Measurements from ENCODE around the gene TBXA2R.
"Not testable (repeated sequence)": the region's sequence is repeated elsewhere in the genome, so short reads cannot be mapped to it uniquely, and the experiment has no call there.

TBXA2R gene

DNA sequence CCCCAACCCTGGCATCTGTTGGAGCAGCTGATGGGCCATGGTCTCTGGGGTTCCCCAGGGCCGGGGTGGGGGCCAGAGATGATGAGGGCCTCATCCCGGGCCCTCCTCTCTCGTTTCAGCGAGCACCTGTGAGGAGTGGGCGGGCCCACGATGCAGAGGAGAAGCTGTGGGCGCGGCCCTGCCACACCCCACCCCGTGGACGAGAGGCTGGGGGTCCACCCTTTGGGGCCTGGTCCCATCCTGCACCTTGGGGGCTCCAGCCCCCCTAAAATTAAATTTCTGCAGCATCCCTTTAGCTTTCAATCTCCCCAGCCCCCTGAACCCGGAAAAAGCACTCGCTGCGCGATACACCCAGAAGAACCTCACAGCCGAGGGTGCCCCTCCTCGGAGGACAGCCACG, 28.3 kb downstream of the TBXA2R start:
- DNase-seq (ENCODE audit: low read depth in 2 of 2): no peak

DNA sequence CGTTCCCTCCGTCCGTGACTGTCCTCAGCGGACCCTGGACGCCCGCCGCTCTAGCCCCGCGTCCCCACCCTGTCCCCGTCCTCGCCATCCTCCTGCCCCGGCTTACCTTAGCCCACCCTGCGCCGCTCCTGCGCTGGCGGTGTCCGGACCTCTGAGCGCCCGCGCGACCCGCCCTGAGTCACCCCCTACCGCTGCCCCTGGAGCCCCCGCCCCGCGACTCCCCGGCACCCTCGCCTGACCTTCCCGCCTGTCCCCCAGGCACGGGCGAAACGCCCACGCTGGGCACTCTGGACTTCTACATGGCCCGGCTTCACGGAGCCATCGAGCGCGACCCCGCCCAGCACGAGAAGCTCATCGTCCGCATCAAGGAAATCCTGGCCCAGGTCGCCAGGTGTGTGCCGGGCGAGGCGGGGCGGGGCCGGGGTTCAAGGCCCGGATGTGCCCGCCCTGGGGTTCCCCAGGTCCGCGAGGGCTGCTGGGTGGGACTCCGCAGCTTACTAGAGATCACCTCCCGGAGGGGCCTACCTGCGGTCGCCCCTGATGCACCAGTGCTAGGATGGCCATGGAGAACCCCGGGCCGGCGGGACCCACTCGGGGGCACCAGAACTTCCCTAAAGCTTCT, 28.8 kb downstream of the TBXA2R start:
- no peak for DNase-seq (ENCODE audit: low read depth in 2 of 2)

DNA sequence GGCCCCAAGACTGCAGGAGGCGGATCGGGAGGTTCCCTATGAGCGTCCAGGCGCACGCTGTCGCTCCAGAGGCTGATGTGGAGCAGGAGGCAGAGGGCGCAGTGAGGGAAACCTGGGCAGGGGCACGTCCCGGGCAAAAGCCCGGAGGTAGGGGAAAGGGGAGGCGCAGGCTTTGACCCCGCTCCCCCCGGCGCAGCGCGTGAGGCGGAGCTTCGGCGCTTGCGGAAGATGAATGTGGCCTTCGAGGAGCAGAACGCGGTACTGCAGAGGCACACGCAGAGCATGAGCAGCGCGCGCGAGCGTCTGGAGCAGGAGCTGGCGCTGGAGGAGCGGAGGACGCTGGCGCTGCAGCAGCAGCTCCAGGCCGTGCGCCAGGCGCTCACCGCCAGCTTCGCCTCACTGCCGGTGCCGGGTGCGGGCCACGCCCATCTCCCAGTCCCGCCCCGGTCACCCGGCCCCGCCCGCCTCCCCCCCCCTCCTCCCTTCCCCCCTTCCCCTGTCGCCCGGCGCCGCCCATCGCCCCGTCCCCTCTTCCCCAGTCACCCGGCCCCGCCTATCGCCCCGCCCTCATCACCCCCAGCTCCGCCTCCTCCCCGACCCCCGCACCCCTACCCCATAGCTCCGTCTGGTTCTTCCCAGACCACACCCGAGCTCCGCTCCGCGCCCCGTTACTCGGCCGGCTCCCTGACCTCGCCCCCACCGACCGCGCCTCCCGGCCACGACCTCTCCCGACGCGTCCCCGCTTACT, 29.8 kb downstream of the TBXA2R start:
- no peak for DNase-seq (ENCODE audit: low read depth in 2 of 2)

DNA sequence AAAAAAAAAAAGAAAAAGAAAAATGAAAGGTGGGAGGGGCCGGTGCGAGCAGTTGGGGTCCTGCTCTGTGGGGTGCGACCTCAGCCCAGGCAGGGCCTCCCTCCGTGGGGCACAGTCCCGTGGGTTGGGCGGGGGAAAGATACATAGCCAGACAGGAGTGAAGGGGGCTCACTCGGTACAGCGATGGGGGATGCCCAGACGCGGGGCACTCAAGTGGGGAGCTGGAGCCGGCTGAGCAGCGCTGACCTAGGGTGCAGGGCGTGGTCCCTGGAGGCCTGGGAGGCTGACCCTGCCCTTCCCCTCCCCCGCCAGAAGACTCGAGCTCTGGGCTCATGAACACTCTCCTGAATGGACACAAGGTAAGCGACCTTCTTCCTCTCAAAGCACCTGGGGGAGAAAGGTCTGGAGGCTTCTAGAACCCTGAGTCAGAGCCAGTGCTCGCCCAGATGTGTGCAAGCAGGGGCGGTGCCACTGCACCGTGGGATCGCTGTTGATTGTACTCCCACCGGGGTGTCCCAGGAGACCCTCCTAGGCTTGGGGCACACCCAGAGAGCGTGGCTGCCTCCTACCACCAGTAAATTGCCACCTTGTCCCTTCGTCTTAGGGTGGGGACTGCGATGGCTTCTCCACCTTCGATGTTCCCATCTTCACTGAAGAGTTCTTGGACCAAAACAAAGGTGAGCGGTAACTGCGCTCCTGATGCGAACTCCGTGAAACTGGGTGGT, 30.6 kb downstream of the TBXA2R start:
- no peak for DNase-seq (ENCODE audit: low read depth in 2 of 2)

DNA sequence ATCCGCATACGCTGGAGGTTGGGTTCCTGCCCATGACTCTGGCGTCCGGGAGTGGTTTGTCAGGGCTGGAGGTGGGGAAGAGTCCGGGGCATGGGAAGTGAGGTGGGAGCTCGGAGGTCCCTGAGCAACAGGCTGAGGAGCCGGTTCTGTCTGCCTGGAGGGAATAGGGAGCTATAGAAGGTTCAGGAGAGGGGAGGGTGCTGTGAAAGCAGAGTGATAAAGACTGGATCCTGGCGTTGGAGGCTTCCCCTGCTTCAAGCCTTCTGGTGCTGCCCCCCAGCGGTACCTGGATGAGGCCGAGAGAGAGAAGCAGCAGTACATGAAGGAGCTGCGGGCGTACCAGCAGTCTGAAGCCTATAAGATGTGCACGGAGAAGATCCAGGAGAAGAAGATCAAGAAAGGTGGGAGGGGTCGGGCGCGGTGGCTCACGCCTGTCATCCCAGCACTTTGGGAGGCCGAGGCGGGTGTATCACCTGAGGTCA, 31.4 kb downstream of the TBXA2R start:
- no peak for DNase-seq (ENCODE audit: low read depth in 2 of 2)

DNA sequence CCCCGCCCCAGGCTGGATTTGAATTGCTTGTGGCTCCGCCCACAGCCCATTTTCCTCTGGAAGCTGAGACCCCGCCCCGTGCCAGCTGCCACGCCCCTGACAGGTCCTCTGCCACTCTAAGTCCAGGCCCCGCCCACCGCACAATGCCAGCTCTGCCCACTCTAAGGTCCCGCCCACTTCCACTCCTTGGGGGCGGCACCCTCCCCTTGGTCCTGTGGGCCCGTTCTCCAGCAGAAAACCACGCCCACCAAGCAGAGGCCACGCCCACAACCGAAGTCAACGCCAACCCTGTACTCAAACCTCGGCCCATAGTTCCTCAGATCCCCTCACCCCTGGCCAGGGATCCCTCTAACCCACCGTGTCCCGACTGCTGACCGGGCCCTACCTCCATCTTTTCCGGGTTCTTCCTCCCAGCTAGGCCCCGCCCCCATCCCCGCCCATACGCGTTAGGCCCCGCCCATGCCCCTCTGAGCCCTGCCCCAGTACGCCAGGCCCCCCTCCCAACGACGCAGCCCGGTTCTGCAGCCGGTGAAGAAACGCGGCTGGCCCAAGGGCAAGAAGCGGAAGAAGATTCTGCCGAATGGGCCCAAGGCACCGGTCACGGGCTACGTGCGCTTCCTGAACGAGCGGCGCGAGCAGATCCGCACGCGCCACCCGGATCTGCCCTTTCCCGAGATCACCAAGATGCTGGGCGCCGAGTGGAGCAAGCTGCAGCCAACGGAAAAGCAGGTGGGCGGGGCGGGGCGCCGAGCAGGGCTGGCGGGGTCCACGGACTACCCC, 32.6 kb downstream of the TBXA2R start:
- DNase-seq (ENCODE audit: low read depth in 2 of 2): peak in 1 of 2 donors; percentile 48

DNA sequence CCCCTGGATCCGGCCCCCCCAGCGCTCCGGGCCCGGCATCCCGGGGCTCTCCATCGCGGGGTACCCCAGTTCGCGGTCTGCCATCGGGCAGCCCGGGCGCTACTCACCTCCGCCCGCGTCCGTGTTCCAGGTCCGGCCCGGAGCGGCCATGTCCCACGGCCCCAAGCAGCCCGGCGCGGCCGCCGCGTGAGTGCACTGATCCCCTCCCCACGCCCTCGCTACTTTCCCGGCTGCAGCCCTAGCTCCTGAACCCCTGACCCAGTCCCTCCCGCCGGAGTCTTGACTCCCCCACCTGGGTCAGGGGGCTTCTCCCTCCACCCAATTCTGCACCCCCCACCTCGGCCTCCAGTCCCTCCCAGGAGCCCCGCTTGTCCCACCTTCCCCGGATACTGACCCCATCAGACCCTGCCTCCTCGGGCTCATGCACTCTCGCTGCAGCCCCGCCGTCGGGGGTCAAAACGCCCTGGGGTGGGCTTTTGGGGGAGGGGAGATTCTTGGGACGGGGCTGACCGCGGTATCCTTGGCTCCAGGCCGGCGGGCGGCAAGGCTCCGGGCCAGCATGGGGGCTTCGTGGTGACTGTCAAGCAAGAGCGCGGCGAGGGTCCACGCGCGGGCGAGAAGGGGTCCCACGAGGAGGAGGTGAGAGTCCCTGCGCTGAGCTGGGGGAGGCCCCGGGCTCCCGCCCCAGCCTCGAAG, 33.4 kb downstream of the TBXA2R start:
- DNase-seq (ENCODE audit: low read depth in 2 of 2): no peak

DNA sequence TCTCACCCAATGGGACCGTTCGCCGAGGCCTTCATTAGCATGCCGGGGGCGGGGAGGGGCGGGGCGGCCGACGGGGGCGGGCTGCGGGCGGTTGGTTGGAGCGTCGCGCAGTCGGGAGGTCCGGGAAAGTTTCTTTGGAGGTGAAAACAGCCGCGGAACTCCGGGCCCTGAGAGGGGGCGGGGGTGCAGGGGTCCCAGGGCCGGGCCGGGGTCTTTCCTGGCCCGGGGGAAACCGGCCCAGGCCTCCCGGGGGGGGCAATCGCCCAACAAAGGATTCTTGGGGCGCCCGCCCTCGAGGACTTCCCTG, 33.9 kb downstream of the TBXA2R start, which contains the start of gene HMG20B:
Gene HMG20B (plus strand): TSS at position 90 of the 307 bp plus-strand sequence. CDS start 366 bp downstream, outside the sequence.
- DNase-seq (ENCODE audit: low read depth in 2 of 2): no peak

DNA sequence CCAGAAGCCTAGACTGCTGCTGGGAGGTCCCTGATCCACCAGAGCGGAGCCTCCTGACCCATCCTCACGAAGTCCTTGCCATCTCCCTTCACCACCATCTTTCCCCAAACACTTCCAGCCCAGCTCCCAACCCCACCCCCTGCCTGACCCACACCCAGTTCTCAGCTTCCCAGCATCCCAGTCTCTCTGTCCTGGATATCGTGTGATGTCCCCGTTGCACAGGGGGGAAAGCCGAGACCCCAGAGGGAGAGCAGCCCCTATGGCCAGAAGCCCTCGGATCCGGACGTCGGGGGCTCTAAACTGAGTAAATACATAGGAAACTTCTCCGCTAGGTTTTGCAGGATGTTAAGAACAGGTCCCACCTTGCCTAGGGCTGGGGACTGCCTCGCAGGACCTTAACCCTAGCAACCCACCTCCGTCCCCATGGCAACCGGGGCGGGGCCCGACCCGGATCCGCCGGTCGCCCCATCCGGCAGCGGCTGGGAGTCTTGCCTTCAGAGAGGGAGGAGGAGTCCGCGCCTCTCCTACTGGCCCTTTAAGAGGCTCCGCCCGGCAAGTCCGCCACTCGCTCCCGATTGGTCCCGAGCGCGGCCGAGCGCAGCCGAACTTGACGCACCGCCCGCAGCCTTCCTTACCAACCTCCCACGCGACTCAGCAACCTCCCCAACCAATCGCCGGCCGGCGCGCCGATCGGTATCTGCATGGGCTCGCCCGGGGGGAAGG, 34.4 kb downstream of the TBXA2R start:
- peak; percentile 98 to 99 for DNase-seq (ENCODE audit: low read depth in 2 of 2)

DNA sequence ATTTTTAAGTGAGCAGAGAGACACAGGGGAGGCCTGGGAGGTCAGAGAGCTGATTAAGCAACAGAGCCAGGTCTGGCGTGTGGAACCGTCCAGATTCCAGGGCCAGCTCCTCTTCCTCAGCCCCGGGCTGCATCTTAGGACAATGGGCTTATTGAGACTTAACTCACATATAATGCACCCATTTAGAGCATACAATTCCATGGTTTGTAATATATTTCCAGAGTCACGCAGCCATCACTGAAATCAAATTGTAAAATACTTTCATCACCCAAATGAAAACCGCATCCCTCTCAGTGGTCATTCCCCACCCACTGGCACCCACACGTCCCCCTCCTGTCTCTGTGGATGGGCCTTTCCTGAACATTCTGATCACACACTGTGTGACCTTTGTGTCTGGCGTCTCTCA, 36.1 kb downstream of the TBXA2R start:
- DNase-seq (ENCODE audit: low read depth in 2 of 2): no peak

DNA sequence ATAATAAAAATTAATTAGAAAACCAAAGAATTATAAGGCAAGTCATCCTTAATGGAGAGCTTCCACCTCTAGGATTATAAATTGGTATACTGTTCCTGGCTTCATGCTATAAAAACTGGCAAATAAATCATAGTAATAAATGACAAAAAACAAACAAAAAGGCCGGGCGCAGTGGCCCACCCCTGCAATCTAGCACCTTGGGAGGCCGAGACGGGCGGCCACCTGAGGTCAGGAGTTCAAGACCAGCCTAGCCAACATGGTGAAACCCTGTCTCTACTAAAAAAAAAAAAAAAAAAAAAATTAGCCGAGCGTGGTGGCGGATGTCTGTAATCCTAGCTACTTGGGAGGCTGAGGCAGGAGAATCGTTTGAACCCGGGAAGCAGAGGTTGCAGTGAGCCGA, 36.6 kb downstream of the TBXA2R start:
- not testable (repeated sequence) for DNase-seq (ENCODE audit: low read depth in 2 of 2)

DNA sequence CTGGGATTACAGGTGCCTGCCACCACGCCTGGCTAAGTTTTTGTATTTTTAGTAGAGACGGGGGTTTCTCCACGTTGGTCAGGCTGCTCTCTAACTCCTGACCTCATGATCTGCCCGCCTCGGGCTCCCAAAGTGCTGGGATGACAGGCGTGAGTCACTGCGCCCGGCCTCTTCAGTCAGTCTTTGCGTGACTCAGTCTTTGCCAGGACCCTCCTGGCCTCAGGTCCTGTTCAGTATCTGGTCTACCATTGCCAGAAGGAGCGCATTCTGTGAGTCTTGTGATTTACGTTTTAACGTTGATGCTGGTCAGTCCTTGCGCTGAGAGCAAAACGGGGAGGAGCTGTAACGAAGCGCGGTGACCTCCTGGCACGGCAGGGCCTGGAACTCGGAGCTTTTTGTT, 41.5 kb downstream of the TBXA2R start:
- no peak for DNase-seq (ENCODE audit: low read depth in 2 of 2)

DNA sequence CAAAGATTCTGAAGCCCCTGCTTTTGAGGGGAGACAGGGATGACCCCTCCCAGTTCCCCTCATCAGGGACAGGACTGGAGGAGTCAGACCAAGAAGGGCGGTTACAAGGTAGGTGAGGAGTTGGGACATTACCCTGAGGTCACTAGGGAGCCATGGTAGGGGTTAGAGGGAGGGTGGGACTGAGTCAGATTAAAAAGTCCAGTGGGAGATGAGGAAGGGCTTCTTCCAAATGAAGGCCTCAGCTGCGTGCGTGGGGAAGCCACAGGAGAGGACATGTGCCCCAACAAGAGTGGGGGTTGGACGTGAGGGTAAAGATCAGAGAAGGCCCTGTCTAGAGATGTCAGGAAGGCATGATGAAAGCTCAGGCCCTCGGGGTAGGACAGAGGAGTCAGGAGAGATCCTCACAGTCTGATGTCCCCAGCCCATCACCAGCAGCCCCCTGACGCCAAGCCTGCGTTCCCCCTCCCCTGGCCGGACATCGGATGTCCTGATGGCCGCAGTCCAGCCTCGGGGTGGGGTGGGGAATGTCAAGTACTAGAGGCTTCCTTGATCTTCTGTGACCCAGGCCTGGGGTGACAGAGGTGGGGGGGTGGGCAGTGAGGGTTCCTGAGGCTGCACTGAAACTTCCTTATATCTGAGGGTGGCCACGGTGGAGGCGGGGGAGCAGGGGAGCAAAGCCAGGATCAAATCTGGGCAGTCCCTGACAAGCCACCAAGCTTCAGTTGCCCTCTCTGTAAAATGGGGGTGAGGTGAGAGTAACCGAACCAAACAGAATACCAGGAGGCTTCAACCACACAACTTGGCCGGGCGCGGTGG, 42.8 kb downstream of the TBXA2R start:
- no peak for DNase-seq (ENCODE audit: low read depth in 2 of 2)

DNA sequence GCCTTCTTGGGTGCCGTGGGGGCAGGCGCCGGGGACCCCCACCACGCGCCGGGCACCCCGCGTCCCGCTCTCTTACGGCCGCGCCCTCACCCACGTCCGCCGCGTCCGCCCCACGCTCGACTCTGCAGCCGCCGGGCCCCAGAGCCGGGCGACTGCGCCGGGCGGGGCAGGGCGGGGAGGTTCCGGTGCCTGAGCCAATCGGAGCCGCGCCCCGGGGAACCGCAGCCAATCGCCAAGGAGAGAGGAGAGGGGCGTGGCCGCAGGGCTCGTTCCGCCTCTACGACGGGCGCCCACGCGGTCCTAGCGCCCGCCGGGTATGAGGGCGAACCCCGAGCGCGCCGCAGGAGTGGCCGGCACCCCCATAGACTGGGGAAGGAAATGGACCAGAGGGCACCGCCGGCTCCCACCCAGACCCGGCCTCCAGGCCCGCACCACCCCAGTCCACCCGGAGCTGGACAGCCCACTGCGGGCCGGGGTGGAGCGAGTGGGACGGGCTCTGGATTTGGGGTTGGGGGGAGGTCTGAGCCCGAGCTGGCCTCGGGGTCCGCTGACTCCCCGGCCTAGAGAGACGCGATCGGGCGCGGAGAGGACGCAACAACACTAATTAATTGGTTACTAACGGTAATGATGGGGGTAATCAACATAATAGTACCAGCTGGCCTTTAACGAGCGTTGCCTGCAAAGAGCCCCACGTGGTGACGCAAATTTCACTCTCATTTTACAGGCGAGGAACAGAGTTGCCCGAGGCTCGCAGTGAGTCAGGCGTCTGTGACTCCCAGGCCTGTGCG, 49.0 kb downstream of the TBXA2R start, which contains the start of gene MFSD12:
Gene MFSD12 (minus strand): TSS at position 126 of the 788 bp plus-strand sequence. CDS start 183 bp downstream, outside the sequence.
- DNase-seq (ENCODE audit: low read depth in 2 of 2): peak; percentile 91 to 94

DNA sequence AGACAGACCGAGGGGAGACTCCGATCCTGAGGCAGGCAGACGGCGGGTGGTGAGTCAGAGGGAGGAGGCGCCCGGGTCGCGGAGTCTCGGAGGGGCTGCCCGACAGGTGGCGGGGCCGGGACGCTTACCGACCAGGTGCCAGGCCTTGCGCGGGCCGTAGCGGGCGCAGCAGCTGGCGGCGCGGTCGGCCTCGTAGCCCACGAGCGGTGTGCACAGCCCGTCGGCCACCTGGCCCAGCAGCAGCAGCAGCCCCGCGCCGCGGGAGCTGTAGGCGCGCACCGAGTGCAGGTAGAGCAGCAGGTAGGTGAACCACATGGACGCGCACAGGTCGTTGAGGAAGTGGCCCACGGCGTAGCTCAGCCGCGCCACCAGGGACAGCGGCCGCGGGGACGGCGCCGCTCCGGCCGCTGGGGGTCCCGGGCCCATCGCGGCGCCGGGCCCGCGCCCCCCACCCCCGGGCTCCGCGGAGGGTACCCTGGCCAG, 49.7 kb downstream of the TBXA2R start:
- DNase-seq (ENCODE audit: low read depth in 2 of 2): peak; percentile 43 to 45

DNA sequence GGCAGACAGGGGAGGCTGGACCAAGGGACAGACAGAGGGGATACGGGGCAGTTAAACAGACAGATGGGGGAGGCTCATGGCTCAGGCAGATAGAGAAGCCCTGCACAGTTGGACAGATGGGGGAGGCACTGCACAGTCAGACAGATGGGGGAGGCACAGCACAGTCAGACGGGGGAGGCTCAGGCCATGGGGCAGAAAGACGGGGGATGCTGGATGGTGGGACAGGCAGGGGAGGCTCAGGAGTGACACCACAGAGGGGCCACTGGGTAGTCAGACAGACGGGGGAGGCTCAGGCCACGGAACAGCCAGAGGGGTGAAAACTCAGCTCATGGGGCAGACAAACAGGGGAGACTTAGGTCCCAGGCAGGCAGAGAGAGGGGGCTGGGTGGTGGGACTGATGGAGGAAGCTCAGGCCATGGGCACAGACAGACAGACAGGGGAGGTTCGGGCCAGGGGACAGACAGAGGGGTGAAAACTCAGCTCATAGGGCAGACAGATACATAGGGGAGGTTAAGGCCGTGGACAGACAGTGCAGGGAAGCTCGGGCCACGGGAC, 50.2 kb downstream of the TBXA2R start:
- DNase-seq (ENCODE audit: low read depth in 2 of 2): no peak

DNA sequence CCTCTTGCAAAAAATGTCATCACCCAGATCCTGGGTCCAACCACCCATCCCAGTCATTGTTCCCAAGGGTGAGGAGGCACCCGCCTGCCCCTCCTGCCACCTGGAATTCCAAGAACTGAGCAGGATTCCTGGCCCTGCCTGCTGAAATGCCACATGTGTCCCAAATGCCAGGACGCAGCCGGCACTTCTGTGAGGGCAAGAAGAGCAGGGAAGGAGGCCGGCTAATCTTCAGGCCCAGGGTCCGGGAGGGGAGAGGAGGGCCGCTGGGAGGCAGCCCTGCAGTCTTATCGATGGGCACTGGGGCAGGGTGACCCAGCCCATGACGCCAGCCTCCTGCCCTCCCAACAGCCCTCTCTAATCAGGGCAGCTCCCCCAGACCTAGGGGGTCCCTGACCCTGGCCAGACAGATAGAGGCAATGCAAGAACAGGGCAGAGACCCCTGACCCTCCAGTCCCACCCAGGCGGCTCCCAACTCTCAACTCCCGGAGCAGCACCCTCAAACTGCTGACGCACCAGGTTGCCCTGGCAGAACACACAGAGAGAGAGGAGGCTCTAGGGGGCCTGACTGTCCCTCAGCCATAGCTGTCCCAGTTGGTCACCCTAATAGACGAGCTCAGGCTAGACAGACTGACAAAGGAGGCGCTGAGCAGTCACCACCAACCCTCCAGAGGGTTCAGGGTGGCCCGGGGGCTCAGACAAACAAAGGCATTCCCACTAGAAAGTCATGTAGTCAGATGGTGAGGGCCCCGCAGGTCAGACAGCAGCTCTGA, 50.8 kb downstream of the TBXA2R start:
- DNase-seq (ENCODE audit: low read depth in 2 of 2): no peak
